ENCODE measurements around the gene NAA38.

The NAA38 gene

GRCh38 chr17:7886227-7887037, 29.1 kb upstream of the NAA38 start:
- peak; percentile 15 for DNase-seq (ENCODE audit: low read depth, low spot score)
- TF ChIP-seq CTCF (IDR thresholded peaks at IDR 0.05; ENCODE audit: low read depth, low read length) = peak; percentile 4
- H3K4me3 ChIP-seq (ENCODE audit: low read depth, low read length) = peak overlapping the region; percentile 79
- in situ Hi-C loops (cut with HindIII; ENCODE audit: low sequenced_read_pairs) = no loop called here

GRCh38 chr17:7885367-7886226, 28.2 kb upstream of the NAA38 start:
- H3K4me3 ChIP-seq (ENCODE audit: low read depth, low read length) = peak overlapping the region; percentile 79
- peak; percentile 36 for DNase-seq (ENCODE audit: low read depth, low spot score)
- TF ChIP-seq CTCF (IDR thresholded peaks at IDR 0.05; ENCODE audit: low read depth, low read length) = no peak
- in situ Hi-C loops (cut with HindIII; ENCODE audit: low sequenced_read_pairs) = no loop called here

GRCh38 chr17:7884581-7885366, 27.4 kb upstream of the NAA38 start:
- peak overlapping the region; percentile 79 for H3K4me3 ChIP-seq (ENCODE audit: low read depth, low read length)
- no peak for TF ChIP-seq CTCF (IDR thresholded peaks at IDR 0.05; ENCODE audit: low read depth, low read length)
- in situ Hi-C loops (cut with HindIII; ENCODE audit: low sequenced_read_pairs) = no loop called here
- no peak for DNase-seq (ENCODE audit: low read depth, low spot score)

GRCh38 chr17:7883781-7884386, 26.5 kb upstream of the NAA38 start:
- H3K4me3 ChIP-seq (ENCODE audit: low read depth, low read length) = peak overlapping the region; percentile 79
- TF ChIP-seq CTCF (IDR thresholded peaks at IDR 0.05; ENCODE audit: low read depth, low read length) = no peak
- peak; percentile 41 for DNase-seq (ENCODE audit: low read depth, low spot score)
- in situ Hi-C loops (cut with HindIII; ENCODE audit: low sequenced_read_pairs) = no loop called here

DNA sequence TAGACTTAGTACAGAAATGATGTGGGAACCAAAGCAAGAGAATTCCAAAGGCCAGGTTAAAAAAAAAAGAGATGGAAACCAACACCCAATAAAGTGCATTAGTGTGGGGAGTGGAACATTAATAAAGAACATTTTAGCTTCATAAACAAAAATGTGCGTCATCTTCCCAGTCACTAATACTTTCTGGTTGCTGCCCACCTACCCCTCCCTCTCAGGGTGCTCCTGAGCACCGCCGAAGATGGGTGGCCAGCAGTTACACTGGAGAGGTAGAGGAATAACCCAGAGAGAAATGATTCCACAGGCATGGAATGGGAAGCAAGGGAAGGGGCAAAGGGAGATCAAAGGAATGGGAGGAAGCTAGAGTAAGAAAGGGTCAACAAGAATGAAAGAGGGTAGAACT, 25.3 kb upstream of the NAA38 start:
- H3K4me3 ChIP-seq (ENCODE audit: low read depth, low read length) = no peak overlapping the region
- DNase-seq (ENCODE audit: low read depth, low spot score) = no peak
- TF ChIP-seq CTCF (IDR thresholded peaks at IDR 0.05; ENCODE audit: low read depth, low read length) = no peak
- in situ Hi-C loops (cut with HindIII; ENCODE audit: low sequenced_read_pairs) = no loop called here

DNA sequence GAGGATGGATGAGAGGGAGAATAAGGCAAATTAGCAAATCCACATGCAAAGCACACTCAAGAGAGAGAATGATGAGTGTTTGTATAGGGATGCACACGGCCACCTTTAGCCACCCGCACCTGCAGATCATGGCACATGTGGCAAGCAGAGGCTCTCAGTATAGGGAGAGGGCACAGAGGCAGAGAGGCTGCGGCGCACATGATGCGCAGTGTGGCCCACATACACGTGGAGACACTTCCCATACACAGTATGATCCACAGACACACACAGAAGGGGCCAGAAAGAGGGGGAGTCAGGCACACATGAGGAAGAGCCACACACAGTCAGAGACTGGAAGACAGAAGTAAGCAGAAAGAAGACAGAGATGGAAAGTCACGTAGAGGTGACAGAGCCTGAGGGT, 24.7 kb upstream of the NAA38 start:
- H3K4me3 ChIP-seq (ENCODE audit: low read depth, low read length) = no peak overlapping the region
- TF ChIP-seq CTCF (IDR thresholded peaks at IDR 0.05; ENCODE audit: low read depth, low read length) = no peak
- in situ Hi-C loops (cut with HindIII; ENCODE audit: low sequenced_read_pairs) = no loop called here
- no peak for DNase-seq (ENCODE audit: low read depth, low spot score)
